T-helper 1 cell treated with Interleukin-12 subunit alpha and Interleukin-12 subunit beta and Interleukin-4 antibody, amounts not matched to agents 30 μg/mL and 1 μg/mL, for 36 hours (primary cell): ENCODE results near the gene ATP1A4.
"Not testable (repeated sequence)": the region's sequence is repeated elsewhere in the genome, so short reads cannot be mapped to it uniquely, and the experiment has no call there.

Experiments used
- H3K27ac Mint-ChIP-seq: one replicate; pipeline ENCODE4 v1.8.0; 2021; ENCODE audit warnings: mild to moderate bottlenecking, mixed read lengths
- H3K27me3 Mint-ChIP-seq: one replicate; pipeline ENCODE4 v1.8.0; 2021; ENCODE audit warnings: low read depth, mixed read lengths
- H3K36me3 Mint-ChIP-seq: one replicate; pipeline ENCODE4 v1.8.0; 2021; ENCODE audit warnings: low read depth, mixed read lengths
- H3K4me1 Mint-ChIP-seq: one replicate; pipeline ENCODE4 v1.8.0; 2021; ENCODE audit warnings: low read depth, mixed read lengths
- H3K4me3 Mint-ChIP-seq: one replicate; pipeline ENCODE4 v1.8.0; 2021; ENCODE audit warnings: mild to moderate bottlenecking, moderate library complexity, mixed read lengths
- H3K9me3 Mint-ChIP-seq: one replicate; pipeline ENCODE4 v1.8.0; 2021; ENCODE audit warnings: mixed read lengths

Gene ATP1A4

DNA sequence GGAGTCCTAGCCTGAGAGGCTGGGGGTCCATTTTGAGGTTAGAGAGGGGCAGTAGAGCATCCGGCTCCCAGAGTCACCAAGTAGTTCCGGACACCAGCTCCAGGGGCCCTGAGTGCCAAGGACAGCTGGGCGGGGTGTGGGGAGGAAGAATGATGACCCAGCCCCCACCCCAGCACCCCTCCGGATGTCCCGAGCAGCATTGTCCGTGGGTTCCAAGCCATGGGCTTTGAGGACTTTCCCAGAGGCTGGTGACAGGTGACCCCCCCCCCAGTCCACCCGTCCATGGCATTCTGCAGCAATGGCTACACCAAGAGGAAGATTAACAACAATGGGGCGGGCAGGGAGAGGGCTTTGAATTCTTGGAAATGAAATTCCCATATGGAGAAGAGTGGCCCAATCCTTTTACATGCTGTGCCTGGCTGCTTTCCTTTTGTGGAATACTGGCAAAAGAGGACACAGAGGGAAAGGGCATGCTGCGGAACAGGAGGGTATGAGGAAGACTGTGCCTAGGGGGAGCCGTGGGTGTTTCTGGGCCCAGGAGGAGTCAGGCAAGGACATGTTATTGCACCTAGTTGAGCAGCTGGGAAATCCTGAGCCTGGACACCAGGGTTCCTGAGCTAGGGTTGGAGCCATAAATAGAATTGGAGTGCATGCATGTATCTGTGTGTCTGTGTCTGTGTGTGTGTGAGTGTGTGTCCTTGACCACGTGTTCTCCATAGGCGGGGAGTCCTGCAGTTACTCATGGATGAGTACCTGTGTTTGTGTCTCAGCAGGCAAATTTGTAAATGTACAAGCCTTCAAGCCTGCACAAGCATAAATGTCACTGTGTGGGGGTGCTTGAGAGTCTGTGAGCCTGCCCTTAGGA, 34.9 kb upstream of the ATP1A4 start:
- peaks cover 32% of the 10 kb centered on the region for H3K27me3 Mint-ChIP-seq
- no peaks in the 10 kb centered on the region for H3K4me1 Mint-ChIP-seq
- no peak overlapping the region for H3K4me3 Mint-ChIP-seq
- H3K27ac Mint-ChIP-seq, result no peak overlapping the region
- no peaks in the 10 kb centered on the region for H3K36me3 Mint-ChIP-seq
- no peaks in the 10 kb centered on the region for H3K9me3 Mint-ChIP-seq

DNA sequence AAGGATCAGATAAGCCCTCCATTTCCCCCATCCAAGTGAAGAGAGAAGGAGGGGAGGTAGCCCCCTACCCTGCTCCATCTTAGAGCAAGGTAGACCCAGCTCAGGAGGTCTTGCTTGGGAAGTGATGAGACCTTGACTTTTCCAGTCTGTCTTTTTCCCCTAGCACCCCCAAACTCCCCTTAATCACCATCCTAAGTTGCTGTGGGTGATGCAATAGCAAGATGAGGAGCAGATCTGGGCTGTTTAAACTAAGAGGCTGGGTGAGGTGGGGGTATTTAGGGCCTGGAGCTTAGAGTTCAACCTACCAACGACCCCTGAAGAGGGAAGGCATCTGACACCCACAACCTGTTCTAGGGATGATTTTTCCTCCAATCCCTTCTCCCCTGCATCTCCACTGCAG, 34.1 kb upstream of the ATP1A4 start:
- Mint-ChIP-seq H3K4me3 (no peak overlapping the region), H3K27ac (no peak overlapping the region), H3K27me3 (peaks cover 32% of the 10 kb centered on the region), H3K4me1 (no peaks in the 10 kb centered on the region), H3K9me3 (no peaks in the 10 kb centered on the region), H3K36me3 (no peaks in the 10 kb centered on the region)

DNA sequence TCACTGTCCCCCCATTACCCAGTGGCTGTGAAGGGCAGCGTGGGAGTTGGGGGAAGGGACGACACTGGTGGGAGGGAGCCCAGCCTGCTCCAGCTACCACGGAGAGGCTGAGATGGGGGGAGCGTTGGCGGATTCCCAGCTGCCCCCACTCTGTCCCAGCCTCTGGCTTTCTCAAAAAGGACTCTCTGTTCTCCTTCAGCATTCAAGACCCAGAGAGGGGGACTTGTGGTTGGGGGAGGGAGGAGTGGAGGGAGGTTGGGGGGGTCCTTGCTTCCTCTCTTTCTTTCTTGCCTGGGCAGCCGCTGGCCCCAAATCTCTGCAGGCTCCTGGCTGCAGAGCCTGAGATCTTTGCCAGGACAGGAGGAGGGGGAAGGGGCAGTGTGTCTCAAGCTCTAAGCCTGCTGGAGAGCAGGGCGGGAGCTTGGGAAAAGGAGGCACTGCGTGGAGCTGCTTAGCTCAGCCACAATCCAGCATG, 33.7 kb upstream of the ATP1A4 start:
- Mint-ChIP-seq H3K4me3 (no peak overlapping the region), H3K27me3 (peaks cover 32% of the 10 kb centered on the region), H3K9me3 (no peaks in the 10 kb centered on the region), H3K36me3 (no peaks in the 10 kb centered on the region), H3K4me1 (no peaks in the 10 kb centered on the region), H3K27ac (no peak overlapping the region)

DNA sequence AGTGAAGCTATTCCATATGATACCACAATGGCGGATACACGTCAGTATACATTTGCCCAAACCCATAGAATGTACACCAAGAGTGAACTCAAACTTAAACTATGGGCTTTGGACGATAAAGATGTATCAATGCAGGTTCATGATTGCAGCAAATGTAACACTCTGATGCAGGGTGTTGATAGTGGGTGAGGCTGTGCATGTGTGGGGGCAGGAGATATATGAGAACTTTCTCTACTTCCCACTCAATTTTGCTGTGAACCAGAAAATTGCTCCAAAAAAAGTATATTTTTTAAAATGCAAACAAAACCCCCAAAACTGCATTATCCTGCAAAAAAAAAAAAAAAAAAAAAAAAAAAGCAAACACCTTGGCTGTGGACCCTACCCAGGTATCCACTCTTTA, 32.5 kb upstream of the ATP1A4 start:
- H3K4me3 Mint-ChIP-seq, result no peak overlapping the region
- H3K36me3 Mint-ChIP-seq, result no peaks in the 10 kb centered on the region
- H3K9me3 Mint-ChIP-seq, result no peaks in the 10 kb centered on the region
- H3K27me3 Mint-ChIP-seq, result peaks cover 28% of the 10 kb centered on the region
- H3K27ac Mint-ChIP-seq, result no peak overlapping the region
- no peaks in the 10 kb centered on the region for H3K4me1 Mint-ChIP-seq

DNA sequence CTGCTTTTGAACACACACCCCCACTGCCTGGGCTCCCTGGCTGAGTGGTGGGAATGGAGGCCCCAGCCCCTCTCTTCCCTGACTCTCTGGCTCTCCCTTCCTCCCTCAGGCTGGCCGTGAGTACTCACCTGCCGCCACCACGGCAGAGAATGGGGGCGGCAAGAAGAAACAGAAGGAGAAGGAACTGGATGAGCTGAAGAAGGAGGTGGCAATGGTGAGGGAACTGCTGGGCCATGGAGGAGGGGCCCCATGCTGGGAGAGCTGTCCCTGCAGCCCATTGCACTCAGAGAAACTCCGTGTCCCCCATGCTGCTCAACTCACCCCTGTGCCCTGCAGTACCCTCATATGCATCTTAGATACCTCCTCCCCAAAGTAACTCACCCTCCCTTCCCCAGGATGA, 30.6 kb upstream of the ATP1A4 start:
- H3K27ac Mint-ChIP-seq, result no peak overlapping the region
- H3K4me3 Mint-ChIP-seq, result no peak overlapping the region
- H3K9me3 Mint-ChIP-seq, result no peaks in the 10 kb centered on the region
- no peaks in the 10 kb centered on the region for H3K4me1 Mint-ChIP-seq
- no peaks in the 10 kb centered on the region for H3K36me3 Mint-ChIP-seq
- peaks cover 27% of the 10 kb centered on the region for H3K27me3 Mint-ChIP-seq

DNA sequence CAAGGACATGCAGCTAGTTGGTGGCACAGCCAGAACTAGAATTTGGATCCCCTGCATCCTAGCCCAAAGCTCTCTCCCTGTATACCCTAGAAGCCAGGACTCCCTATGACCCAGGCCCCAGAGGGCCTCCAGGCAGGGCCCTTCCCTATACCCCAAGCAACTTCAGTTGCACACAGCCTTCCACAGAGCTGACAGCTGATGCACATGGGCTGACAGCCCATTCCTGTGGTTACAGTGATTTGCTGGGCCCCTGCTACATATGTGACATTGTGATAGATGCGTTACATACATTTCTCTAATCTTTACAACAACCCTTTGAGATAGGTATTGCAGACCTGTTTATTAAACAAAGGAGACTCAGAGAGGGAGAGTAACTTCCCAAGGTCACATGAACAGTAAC, 30.0 kb upstream of the ATP1A4 start:
- Mint-ChIP-seq H3K27me3 (peaks cover 21% of the 10 kb centered on the region), H3K4me1 (no peaks in the 10 kb centered on the region), H3K27ac (no peak overlapping the region), H3K9me3 (no peaks in the 10 kb centered on the region), H3K4me3 (no peak overlapping the region), H3K36me3 (no peaks in the 10 kb centered on the region)

DNA sequence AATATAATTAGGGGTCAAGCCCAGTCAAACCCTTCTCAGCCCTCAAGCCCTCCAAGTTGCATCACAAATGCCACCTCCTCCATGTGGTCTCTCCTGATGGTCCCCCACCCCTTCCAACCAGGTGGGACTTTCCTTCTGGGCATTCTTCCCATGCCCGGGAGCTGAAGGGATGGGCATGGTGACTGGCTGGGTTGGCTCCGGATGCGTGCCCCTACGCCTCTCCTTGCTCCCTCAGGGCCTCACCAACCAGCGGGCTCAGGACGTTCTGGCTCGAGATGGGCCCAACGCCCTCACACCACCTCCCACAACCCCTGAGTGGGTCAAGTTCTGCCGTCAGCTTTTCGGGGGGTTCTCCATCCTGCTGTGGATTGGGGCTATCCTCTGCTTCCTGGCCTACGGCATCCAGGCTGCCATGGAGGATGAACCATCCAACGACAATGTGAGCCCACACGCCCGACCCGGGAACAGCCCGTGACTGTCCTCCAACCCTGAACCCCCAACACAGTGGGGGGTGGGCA, 28.4 kb upstream of the ATP1A4 start:
- H3K9me3 Mint-ChIP-seq, result no peaks in the 10 kb centered on the region
- H3K4me3 Mint-ChIP-seq, result no peak overlapping the region
- no peak overlapping the region for H3K27ac Mint-ChIP-seq
- H3K27me3 Mint-ChIP-seq, result peaks cover 12% of the 10 kb centered on the region
- no peaks in the 10 kb centered on the region for H3K4me1 Mint-ChIP-seq
- no peaks in the 10 kb centered on the region for H3K36me3 Mint-ChIP-seq

DNA sequence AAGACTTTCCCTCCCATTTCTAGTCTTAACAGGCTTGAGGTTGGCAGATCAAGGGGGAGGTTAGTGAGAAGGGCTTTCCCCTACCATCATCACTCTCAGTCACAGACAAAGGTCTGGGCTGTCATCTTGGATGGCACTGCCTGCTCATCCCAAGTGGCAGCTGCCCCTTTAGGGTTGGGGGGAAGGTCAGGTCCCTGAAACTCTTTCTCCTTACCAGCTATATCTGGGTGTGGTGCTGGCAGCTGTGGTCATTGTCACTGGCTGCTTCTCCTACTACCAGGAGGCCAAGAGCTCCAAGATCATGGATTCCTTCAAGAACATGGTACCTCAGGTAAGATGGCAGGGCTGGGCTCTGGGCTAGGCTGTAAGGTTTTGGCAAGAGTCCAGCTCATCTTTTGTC, 27.7 kb upstream of the ATP1A4 start:
- Mint-ChIP-seq H3K9me3 (no peaks in the 10 kb centered on the region), H3K4me1 (no peaks in the 10 kb centered on the region), H3K4me3 (no peak overlapping the region), H3K36me3 (no peaks in the 10 kb centered on the region), H3K27ac (no peak overlapping the region), H3K27me3 (peaks cover 5% of the 10 kb centered on the region)

DNA sequence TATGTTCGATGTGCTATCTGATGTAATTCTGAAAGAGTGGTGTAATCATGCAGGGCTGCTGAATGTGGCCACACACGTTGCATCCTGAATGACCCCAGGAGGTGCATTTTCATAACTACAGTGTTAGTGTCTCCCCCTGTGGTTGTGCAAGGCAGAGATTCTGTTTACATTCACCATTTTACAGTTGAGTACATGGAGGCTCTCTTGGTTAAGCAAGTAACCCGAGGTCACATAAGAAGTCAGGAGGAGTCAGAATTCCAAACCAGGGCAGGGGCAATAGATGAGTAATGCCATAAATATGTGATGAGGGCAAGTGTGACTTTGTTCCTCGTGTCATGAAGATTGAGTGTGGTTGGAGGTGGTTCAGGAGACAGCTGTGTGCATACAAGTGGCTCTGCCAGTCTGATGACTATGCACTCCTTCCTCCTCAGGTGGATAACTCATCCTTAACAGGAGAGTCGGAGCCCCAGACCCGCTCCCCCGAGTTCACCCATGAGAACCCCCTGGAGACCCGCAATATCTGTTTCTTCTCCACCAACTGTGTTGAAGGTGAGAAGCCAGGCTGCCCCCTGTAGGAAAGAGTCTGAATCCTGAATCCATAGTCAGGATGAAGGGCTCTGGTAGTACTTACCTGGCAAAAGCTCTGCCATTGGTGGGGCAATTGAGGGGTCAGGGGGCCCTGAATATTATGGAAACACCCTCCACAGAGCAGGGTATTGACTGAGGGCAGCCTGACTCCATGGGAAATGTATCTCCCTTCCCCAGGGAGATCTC, 26.5 kb upstream of the ATP1A4 start:
- Mint-ChIP-seq H3K27me3 (peaks cover 4% of the 10 kb centered on the region), H3K4me1 (no peaks in the 10 kb centered on the region), H3K27ac (no peak overlapping the region), H3K4me3 (no peak overlapping the region), H3K36me3 (no peaks in the 10 kb centered on the region), H3K9me3 (no peaks in the 10 kb centered on the region)

DNA sequence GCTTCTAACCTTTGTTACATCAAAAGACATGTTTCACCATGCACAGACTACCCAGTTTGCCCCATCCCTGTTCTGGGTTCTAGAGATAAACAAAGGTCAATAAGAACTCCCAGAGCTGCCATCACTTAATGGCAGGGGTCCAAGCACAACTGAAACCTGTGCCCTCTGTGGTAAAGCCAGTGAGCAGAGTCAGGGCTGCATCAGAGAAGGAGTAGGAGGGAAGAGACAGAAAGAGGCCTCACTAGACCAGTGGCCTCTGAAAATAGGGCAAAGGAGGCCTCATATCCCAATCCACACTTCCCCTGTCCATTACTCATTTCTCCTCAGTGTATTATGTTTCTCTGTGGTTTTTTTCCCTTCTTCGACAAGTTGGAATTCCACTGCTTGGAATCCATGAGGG, 25.7 kb upstream of the ATP1A4 start:
- Mint-ChIP-seq H3K9me3 (no peaks in the 10 kb centered on the region), H3K27me3 (no peaks in the 10 kb centered on the region), H3K4me1 (no peaks in the 10 kb centered on the region), H3K27ac (no peak overlapping the region), H3K36me3 (no peaks in the 10 kb centered on the region), H3K4me3 (no peak overlapping the region)

DNA sequence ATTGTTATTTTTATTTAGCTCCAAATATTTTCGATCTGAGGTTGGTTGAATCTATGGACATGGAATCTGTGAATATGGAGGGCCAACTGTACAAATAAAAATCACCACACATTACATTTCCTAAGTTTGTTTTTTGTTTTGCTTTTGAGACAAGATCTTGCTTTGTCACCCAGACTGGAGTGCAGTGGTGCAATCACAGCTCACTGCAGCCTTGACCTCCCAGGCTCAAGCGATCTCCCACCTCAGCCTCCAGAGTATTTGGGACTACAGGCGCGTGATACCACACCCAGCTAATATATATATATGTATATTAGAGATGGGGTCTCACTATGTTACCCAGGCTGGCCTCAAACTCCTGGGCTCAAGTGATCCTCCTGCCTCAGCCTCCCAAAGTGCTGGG, 25.1 kb upstream of the ATP1A4 start:
- H3K36me3 Mint-ChIP-seq, H3K27me3 Mint-ChIP-seq, H3K4me1 Mint-ChIP-seq, H3K4me3 Mint-ChIP-seq, H3K27ac Mint-ChIP-seq, H3K9me3 Mint-ChIP-seq: not testable (repeated sequence)

DNA sequence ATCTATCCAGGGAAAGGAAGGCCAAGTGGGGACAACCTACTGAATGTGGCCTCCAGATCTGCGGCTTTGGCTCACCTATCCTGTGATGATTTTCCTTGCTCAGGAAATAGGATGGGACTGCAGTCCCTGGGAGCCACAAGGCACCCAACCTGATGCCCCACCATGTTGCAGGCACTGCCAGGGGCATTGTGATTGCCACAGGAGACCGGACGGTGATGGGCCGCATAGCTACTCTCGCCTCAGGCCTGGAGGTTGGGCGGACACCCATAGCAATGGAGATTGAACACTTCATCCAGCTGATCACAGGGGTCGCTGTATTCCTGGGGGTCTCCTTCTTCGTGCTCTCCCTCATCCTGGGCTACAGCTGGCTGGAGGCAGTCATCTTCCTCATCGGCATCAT, 24.0 kb upstream of the ATP1A4 start:
- H3K9me3 Mint-ChIP-seq, result no peaks in the 10 kb centered on the region

DNA sequence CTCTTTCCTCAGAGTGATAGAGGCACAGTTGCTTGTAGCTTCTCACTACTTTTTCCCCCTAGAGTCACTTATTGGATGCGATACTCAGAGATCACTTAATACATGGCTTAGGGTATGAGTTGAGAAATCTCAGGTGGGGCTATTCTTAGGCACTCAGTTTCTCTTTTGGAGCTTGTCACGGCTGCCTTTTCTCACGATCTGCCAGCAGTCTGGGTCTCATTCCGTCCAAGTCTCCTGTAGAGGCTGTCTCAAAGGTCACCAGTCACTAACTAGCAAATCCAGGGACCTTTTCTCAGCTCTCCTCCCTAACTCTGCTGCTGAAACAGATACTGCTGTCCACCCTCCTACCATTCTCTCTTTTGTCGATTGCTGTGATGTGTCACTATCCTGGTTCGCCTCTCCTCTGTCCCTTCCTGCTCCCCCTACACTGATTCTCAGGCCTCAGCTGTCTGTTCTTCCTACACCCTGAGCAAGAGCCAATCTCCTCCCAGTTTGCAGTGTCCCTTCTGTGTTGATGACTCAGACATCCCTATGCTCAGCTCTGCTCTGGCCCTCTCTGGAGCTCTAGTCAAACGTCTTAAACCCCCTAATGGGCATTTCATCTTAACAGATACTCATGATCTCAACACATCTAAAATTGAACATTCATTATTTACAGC, 23.4 kb upstream of the ATP1A4 start:
- H3K9me3 Mint-ChIP-seq, result no peaks in the 10 kb centered on the region
- H3K4me1 Mint-ChIP-seq, result no peaks in the 10 kb centered on the region
- H3K36me3 Mint-ChIP-seq, result no peaks in the 10 kb centered on the region
- H3K27ac Mint-ChIP-seq, result no peak overlapping the region
- H3K27me3 Mint-ChIP-seq, result peaks cover 13% of the 10 kb centered on the region
- no peak overlapping the region for H3K4me3 Mint-ChIP-seq

More for the DNA sequence above, 24.0 kb upstream of the ATP1A4 start:
- no peak overlapping the region for H3K27ac Mint-ChIP-seq
- no peaks in the 10 kb centered on the region for H3K36me3 Mint-ChIP-seq
- H3K27me3 Mint-ChIP-seq, result peaks cover 7% of the 10 kb centered on the region
- no peaks in the 10 kb centered on the region for H3K4me1 Mint-ChIP-seq
- H3K4me3 Mint-ChIP-seq, result no peak overlapping the region

DNA sequence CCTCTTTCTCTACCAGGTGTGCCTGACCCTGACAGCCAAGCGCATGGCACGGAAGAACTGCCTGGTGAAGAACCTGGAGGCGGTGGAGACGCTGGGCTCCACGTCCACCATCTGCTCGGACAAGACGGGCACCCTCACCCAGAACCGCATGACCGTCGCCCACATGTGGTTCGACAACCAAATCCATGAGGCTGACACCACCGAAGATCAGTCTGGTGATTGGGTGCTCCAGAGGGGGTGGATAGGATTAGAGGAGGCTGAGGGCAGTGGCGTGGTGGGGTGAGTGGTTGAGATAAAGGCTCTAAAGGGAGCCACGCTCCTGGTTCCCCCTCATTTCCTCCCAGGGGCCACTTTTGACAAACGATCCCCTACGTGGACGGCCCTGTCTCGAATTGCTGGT, 22.8 kb upstream of the ATP1A4 start:
- Mint-ChIP-seq H3K27me3 (peaks cover 14% of the 10 kb centered on the region), H3K4me1 (no peaks in the 10 kb centered on the region), H3K9me3 (no peaks in the 10 kb centered on the region), H3K4me3 (no peak overlapping the region), H3K36me3 (no peaks in the 10 kb centered on the region), H3K27ac (no peak overlapping the region)
